K562 (cell line): ENCODE measurements around the gene PLEKHH2. TPM values are rescaled to one million over a fixed set of nuclear protein-coding genes. Genes with fewer than 3 reads are reported as not detected.

Source experiments
- E2F3 ChIP-seq: fragments of 250-450 bp; sonication (Bioruptor Pico); IDR thresholded peaks from 2 replicates; pipeline ENCODE4 v1.4.0; 2020; ENCODE audit warnings: mild to moderate bottlenecking
- FOSL1 ChIP-seq: fragments of 200-800 bp; sonication (Bioruptor generic); conservative IDR thresholded peaks from 2 replicates; pipeline ENCODE4 v1.6.1; 2016; ENCODE audit warnings: missing genetic modification characterization, missing compliant biosample characterization
- KDM1A ChIP-seq, 2 experiments: fragments of 450-650 bp; IDR thresholded peaks; 2 replicates each; pipeline ENCODE4 v1.6.1; 2016; ENCODE audit warnings: mild to moderate bottlenecking in 2 of 2
- L3MBTL2 ChIP-seq: fragments of 450-650 bp; IDR thresholded peaks from 2 replicates; pipeline ENCODE4 v1.6.1; 2016; ENCODE audit warnings: mild to moderate bottlenecking, moderate library complexity
- LEF1 ChIP-seq: fragments of 450-650 bp; IDR thresholded peaks from 2 replicates; pipeline ENCODE4 v1.6.1; 2016; ENCODE audit warnings: mild to moderate bottlenecking
- NCOA4 ChIP-seq: fragments of 450-650 bp; IDR thresholded peaks from 2 replicates; pipeline ENCODE4 v1.6.1; 2018; ENCODE audit warnings: mild to moderate bottlenecking; ENCODE audit not compliant: partially characterized antibody
- NFYB ChIP-seq: IDR thresholded peaks from 2 replicates; pipeline ENCODE4 v1.6.1; 2011; ENCODE audit warnings: mild to moderate bottlenecking, moderate library complexity; ENCODE audit not compliant: insufficient read length; ENCODE audit errors: extremely low read depth
- PCBP1 ChIP-seq: fragments of 200-400 bp; formaldehyde crosslinking; IDR thresholded peaks from 2 replicates; pipeline ENCODE4 v1.6.1; 2018; ENCODE audit warnings: mild to moderate bottlenecking, low read depth, low read length; ENCODE audit not compliant: poor library complexity, severe bottlenecking
- PYGO2 ChIP-seq: fragments of 450-650 bp; IDR thresholded peaks from 2 replicates; pipeline ENCODE4 v1.6.1; 2016; ENCODE audit warnings: mild to moderate bottlenecking, missing genetic modification characterization, moderate library complexity, missing compliant biosample characterization
- RFX5 ChIP-seq: IDR thresholded peaks from 2 replicates; pipeline ENCODE4 v1.6.1; 2011; ENCODE audit warnings: low read depth, mild to moderate bottlenecking, improper control_type of control experiment, low read length
- ZNF785 ChIP-seq: fragments of 250-450 bp; sonication (Bioruptor Pico); IDR thresholded peaks from 2 replicates; pipeline ENCODE4 v1.4.0; 2020; ENCODE audit warnings: mild to moderate bottlenecking
- polyA plus RNA-seq, 8 experiments: library from polyadenylated mRNA; depleted of rRNA in 4 of 8; stranded (reverse) in 5 of 8; unstranded in 3 of 8; fragments of >200 nt; fragmentation: Nextera tagmentation in 2 of 8; fragmentation: Illumina TruSeq in 1 of 8; extraction: Ambion mirVana in 2 of 8; extraction: Trizol in 1 of 8; gene quantifications; 2 replicates each; pipeline versions ENCODE4 v1.2.1 to v1.2.3, GENCODE V29; 2011 to 2014; ENCODE audit warnings: inconsistent platforms in 1 of 8, missing spikeins in 1 of 8
- total RNA-seq, 7 experiments: library from RNA; depleted of rRNA in 6 of 7; stranded (reverse); fragments of >200 nt in 6 of 7; fragmentation: Illumina TruSeq in 2 of 7; extraction: Trizol in 2 of 7; gene quantifications; 2 replicates each; pipeline versions ENCODE4 v1.2.1 to v1.2.3, GENCODE V29; 2011 to 2021; ENCODE audit warnings: low replicate concordance in 1 of 7
- TF ChIP-seq, protein P1 (sequence below): IDR thresholded peaks from 2 replicates; pipeline ENCODE4 v1.6.1; 2011; ENCODE audit not compliant: insufficient read length; ENCODE audit errors: extremely low read depth
- TF ChIP-seq, protein P2 (sequence below): sonication (generic); formaldehyde crosslinking; IDR thresholded peaks from 2 replicates; pipeline ENCODE4 v1.8.1; 2023; ENCODE audit warnings: mild to moderate bottlenecking, missing genetic modification reagents
- TF ChIP-seq, protein P3 (sequence below): fragments of 250-450 bp; sonication (Bioruptor Pico); IDR thresholded peaks from 2 replicates; pipeline ENCODE4 v1.8.0; 2022; ENCODE audit warnings: moderate library complexity, mild to moderate bottlenecking, inconsistent platforms
- TF ChIP-seq, protein P4 (sequence below): IDR thresholded peaks from 2 replicates; pipeline ENCODE4 v1.6.1; 2011; ENCODE audit warnings: borderline replicate concordance, low read depth, mild to moderate bottlenecking, moderate library complexity, low read length; ENCODE audit not compliant: insufficient read depth, poor library complexity, severe bottlenecking
- TF ChIP-seq, protein P5 (sequence below): fragments of 250-450 bp; sonication (Bioruptor Pico); IDR thresholded peaks from 2 replicates; pipeline ENCODE4 v1.6.1; 2021; ENCODE audit warnings: mild to moderate bottlenecking
- TF ChIP-seq, protein P6 (sequence below): fragments of 450-650 bp; IDR thresholded peaks from 2 replicates; pipeline ENCODE4 v1.6.1; 2016; ENCODE audit warnings: antibody characterized with exemption

The PLEKHH2 gene
- total and polyA plus RNA-seq, 9 of the 15 experiments (the other 6 are each of a cell fraction or from before 2014, with no cell fraction given), result 0.77 to 13.5 (median 2.7) TPM

DNA sequence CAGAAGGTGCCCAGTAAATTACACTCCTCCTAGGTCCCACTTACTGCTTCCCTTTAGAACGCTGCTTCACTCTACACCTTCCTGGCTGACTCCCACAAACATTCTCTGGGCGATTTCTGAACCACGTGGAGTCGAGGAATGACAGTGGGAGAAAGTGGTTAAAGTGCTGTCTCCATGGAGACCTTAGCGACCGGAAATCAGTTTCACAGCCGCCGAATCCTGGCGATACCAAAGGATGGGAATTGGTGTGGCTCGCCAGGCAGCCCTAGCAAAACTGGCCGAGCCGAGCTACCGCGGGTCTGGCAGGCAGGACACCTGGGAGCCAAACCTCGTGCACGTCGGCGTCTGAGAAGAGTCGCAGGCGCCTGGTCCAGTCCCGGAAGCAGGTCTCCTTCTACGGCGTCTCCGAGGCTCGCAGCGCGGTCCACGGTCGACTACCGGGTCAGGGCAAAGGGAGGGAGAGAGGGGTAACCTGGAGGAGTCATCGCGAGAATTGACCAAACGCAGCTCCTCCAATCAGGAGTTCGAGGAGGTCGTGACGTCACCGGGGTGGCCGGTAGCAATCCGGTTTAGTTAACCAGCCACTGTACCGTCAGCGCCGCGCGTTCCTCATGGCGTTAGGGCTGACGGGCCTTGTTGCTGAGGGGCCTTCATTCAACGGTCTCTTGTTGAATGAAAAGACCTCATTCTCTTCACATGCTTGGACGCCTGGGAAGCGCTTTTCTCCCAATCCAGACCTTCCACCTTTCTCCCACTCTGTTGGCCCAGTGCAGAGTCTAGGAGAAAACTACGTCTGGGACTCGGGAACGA, 41.3 kb upstream of the PLEKHH2 start, which contains the start of gene THADA (continued):
- TF ChIP-seq RFX5 (peak; percentile 68; the same call in 1 of the 2 replicates), NCOA4 (no peak), NFYB (peak; percentile 98), ZNF785 (CRISPR knock-in tag) (no peak), PYGO2 (tag) (peak; percentile 52; the same call in 1 of the 2 replicates), LEF1 (no peak), FOSL1 (tag) (peak; percentile 62), KDM1A (IDR thresholded peaks at IDR 0.05) (no peak), PCBP1 (no peak), L3MBTL2 (peak; percentile 86; the same call in 1 of the 2 replicates), E2F3 (CRISPR knock-in tag) (no peak)
- TF ChIP-seq, protein P1, sequence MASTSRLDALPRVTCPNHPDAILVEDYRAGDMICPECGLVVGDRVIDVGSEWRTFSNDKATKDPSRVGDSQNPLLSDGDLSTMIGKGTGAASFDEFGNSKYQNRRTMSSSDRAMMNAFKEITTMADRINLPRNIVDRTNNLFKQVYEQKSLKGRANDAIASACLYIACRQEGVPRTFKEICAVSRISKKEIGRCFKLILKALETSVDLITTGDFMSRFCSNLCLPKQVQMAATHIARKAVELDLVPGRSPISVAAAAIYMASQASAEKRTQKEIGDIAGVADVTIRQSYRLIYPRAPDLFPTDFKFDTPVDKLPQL, result peak; percentile 87
- TF ChIP-seq, protein P2, sequence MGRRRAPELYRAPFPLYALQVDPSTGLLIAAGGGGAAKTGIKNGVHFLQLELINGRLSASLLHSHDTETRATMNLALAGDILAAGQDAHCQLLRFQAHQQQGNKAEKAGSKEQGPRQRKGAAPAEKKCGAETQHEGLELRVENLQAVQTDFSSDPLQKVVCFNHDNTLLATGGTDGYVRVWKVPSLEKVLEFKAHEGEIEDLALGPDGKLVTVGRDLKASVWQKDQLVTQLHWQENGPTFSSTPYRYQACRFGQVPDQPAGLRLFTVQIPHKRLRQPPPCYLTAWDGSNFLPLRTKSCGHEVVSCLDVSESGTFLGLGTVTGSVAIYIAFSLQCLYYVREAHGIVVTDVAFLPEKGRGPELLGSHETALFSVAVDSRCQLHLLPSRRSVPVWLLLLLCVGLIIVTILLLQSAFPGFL (CRISPR knock-in tag), result no peak
- TF ChIP-seq, protein P3, sequence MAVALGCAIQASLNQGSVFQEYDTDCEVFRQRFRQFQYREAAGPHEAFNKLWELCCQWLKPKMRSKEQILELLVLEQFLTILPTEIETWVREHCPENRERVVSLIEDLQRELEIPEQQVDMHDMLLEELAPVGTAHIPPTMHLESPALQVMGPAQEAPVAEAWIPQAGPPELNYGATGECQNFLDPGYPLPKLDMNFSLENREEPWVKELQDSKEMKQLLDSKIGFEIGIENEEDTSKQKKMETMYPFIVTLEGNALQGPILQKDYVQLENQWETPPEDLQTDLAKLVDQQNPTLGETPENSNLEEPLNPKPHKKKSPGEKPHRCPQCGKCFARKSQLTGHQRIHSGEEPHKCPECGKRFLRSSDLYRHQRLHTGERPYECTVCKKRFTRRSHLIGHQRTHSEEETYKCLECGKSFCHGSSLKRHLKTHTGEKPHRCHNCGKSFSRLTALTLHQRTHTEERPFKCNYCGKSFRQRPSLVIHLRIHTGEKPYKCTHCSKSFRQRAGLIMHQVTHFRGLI (CRISPR knock-in tag), result no peak
- TF ChIP-seq, protein P4, sequence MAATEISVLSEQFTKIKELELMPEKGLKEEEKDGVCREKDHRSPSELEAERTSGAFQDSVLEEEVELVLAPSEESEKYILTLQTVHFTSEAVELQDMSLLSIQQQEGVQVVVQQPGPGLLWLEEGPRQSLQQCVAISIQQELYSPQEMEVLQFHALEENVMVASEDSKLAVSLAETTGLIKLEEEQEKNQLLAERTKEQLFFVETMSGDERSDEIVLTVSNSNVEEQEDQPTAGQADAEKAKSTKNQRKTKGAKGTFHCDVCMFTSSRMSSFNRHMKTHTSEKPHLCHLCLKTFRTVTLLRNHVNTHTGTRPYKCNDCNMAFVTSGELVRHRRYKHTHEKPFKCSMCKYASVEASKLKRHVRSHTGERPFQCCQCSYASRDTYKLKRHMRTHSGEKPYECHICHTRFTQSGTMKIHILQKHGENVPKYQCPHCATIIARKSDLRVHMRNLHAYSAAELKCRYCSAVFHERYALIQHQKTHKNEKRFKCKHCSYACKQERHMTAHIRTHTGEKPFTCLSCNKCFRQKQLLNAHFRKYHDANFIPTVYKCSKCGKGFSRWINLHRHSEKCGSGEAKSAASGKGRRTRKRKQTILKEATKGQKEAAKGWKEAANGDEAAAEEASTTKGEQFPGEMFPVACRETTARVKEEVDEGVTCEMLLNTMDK, result no peak
- TF ChIP-seq, protein P5, sequence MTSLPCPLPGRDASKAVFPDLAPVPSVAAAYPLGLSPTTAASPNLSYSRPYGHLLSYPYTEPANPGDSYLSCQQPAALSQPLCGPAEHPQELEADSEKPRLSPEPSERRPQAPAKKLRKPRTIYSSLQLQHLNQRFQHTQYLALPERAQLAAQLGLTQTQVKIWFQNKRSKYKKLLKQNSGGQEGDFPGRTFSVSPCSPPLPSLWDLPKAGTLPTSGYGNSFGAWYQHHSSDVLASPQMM, result no peak
- TF ChIP-seq, protein P6, sequence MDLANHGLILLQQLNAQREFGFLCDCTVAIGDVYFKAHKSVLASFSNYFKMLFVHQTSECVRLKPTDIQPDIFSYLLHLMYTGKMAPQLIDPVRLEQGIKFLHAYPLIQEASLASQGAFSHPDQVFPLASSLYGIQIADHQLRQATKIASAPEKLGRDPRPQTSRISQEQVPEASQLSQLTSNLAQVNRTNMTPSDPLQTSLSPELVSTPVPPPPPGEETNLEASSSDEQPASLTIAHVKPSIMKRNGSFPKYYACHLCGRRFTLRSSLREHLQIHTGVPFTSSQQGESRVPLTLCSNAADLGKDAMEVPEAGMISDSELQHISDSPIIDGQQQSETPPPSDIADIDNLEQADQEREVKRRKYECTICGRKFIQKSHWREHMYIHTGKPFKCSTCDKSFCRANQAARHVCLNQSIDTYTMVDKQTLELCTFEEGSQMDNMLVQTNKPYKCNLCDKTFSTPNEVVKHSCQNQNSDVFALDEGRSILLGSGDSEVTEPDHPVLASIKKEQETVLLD, result no peak
